ENCODE data around the gene PNLIPRP2. TPM values are rescaled to one million over a fixed set of nuclear protein-coding genes. Genes with fewer than 3 reads are reported as not detected.

PNLIPRP2 gene
- total RNA-seq, 4 donors from 2014 or later, result 0.42 to 4.1 (median 2.4) TPM; not detected in 1

- WGBS, 2 donors, result 56 to 68% methylated on average over 2 of the region's 2 CpGs
- H3K27me3 ChIP-seq, result peaks cover 0 to 24% of the 10 kb centered on the region in 2 donors
- H3K36me3 ChIP-seq, result no peaks in the 10 kb centered on the region
- H3K27ac ChIP-seq, result no peak overlapping the region
- DNase-seq (ENCODE audit: low spot score in 2 of 2), result no peak
- H3K9me3 ChIP-seq, result peaks cover 0 to 19% (median 0%) of the 10 kb centered on the region in 4 donors
- TF ChIP-seq CTCF (IDR thresholded peaks at IDR 0.05) (no peak), EP300 (IDR thresholded peaks at IDR 0.05) (no peak)
- no peaks in the 10 kb centered on the region for H3K4me1 ChIP-seq
- no peak overlapping the region for H3K4me3 ChIP-seq
Measured at GRCh38 chr10:116613471-116613870, 7.3 kb upstream of the PNLIPRP2 start.

- no peak overlapping the region for H3K27ac ChIP-seq
- H3K9me3 ChIP-seq, result peaks cover 0 to 11% (median 0%) of the 10 kb centered on the region in 4 donors
- 50 to 55% methylated on average over 2 of the region's 2 CpGs for WGBS, 2 donors
- H3K36me3 ChIP-seq, result no peaks in the 10 kb centered on the region
- no peak for DNase-seq (ENCODE audit: low spot score in 2 of 2)
- TF ChIP-seq POLR2A (IDR thresholded peaks at IDR 0.05) (no peak), EP300 (IDR thresholded peaks at IDR 0.05) (no peak), CTCF (IDR thresholded peaks at IDR 0.05) (no peak)
- H3K4me3 ChIP-seq, result no peak overlapping the region
- peaks cover 0 to 11% of the 10 kb centered on the region in 2 donors for H3K27me3 ChIP-seq
- no peaks in the 10 kb centered on the region for H3K4me1 ChIP-seq
Measured at GRCh38 chr10:116614796-116615195, 6.0 kb upstream of the PNLIPRP2 start.

GRCh38 chr10:116615199-116615776 lies 5.5 kb upstream of the PNLIPRP2 start:
- no peaks in the 10 kb centered on the region for H3K36me3 ChIP-seq
- peaks cover 0 to 6% (median 0%) of the 10 kb centered on the region in 4 donors for H3K9me3 ChIP-seq
- H3K27me3 ChIP-seq, result peaks cover 0 to 6% of the 10 kb centered on the region in 2 donors
- 94 to 100% methylated on average over 2 to 3 of the region's 3 CpGs for WGBS, 2 donors
- no peak overlapping the region for H3K27ac ChIP-seq
- no peaks in the 10 kb centered on the region for H3K4me1 ChIP-seq
- DNase-seq (ENCODE audit: low spot score in 2 of 2), result no peak
- H3K4me3 ChIP-seq, result no peak overlapping the region
- no peak for TF ChIP-seq POLR2A (IDR thresholded peaks at IDR 0.05)
- TF ChIP-seq CTCF (IDR thresholded peaks at IDR 0.05), result no peak
- no peak for TF ChIP-seq EP300 (IDR thresholded peaks at IDR 0.05)

- no peak for DNase-seq (ENCODE audit: low spot score in 2 of 2)
- H3K4me3 ChIP-seq, result no peak overlapping the region
- no peaks in the 10 kb centered on the region for H3K4me1 ChIP-seq
- peaks cover 0 to under 1% of the 10 kb centered on the region in 2 donors for H3K27me3 ChIP-seq
- WGBS, 2 donors, result 81 to 84% methylated on average over 8 of the region's 8 CpGs
- TF ChIP-seq POLR2A (IDR thresholded peaks at IDR 0.05) (no peak), CTCF (IDR thresholded peaks at IDR 0.05) (no peak), EP300 (IDR thresholded peaks at IDR 0.05) (no peak)
- no peaks in the 10 kb centered on the region for H3K36me3 ChIP-seq
- H3K27ac ChIP-seq, result no peak overlapping the region
- no peaks in the 10 kb centered on the region for H3K9me3 ChIP-seq
Measured at GRCh38 chr10:116621476-116621875, 723 bp downstream of the PNLIPRP2 start.

- WGBS, 2 donors, result 89 to 91% methylated on average over 11 of the region's 11 CpGs
- Histone ChIP-seq H3K9me3 (no peaks in the 10 kb centered on the region), H3K4me3 (no peak overlapping the region), H3K27me3 (peaks cover 0 to 7% of the 10 kb centered on the region in 2 donors), H3K36me3 (no peaks in the 10 kb centered on the region), H3K27ac (no peak overlapping the region), H3K4me1 (peaks cover 0 to 2% (median 0%) of the 10 kb centered on the region in 4 donors)
- TF ChIP-seq EP300 (IDR thresholded peaks at IDR 0.05), result no peak
- no peak for TF ChIP-seq CTCF (IDR thresholded peaks at IDR 0.05)
- no peak for TF ChIP-seq POLR2A (IDR thresholded peaks at IDR 0.05)
- no peak for DNase-seq (ENCODE audit: low spot score in 2 of 2)
Measured at GRCh38 chr10:116621934-116622655, 1.3 kb downstream of the PNLIPRP2 start.

All from tibial nerve (tissue), 4 donors.